IPS-18a (cell line): ENCODE data around the gene MSRB1.

Experiments
- H3K27ac ChIP-seq: one replicate; pipeline ENCODE4 v1.5.1; 2013; ENCODE audit warnings: low read length
- H3K27me3 ChIP-seq: one replicate; pipeline ENCODE4 v1.6.1; 2013; ENCODE audit warnings: mild to moderate bottlenecking, low read length; ENCODE audit not compliant: control insufficient read depth, insufficient read depth
- H3K36me3 ChIP-seq: one replicate; pipeline ENCODE4 v1.6.1; 2013; ENCODE audit warnings: low read depth, low read length; ENCODE audit not compliant: control insufficient read depth
- H3K4me1 ChIP-seq: one replicate; pipeline ENCODE4 v1.6.1; 2013; ENCODE audit warnings: low read depth, low read length; ENCODE audit not compliant: control insufficient read depth
- H3K4me3 ChIP-seq: one replicate; pipeline ENCODE4 v1.5.1; 2013; ENCODE audit warnings: low read length
- H3K9ac ChIP-seq: one replicate; pipeline ENCODE4 v1.6.1; 2013; ENCODE audit warnings: mild to moderate bottlenecking, low read length, moderate library complexity
- H3K9me3 ChIP-seq: one replicate; pipeline ENCODE4 v1.6.1; 2013; ENCODE audit warnings: low read depth, low read length; ENCODE audit not compliant: control insufficient read depth

Gene MSRB1

GRCh38 chr16:1895949-1896675, 46.9 kb downstream of the MSRB1 start:
- Histone ChIP-seq H3K27me3 (no peaks in the 10 kb centered on the region), H3K4me3 (no peak overlapping the region), H3K9me3 (no peaks in the 10 kb centered on the region), H3K4me1 (no peaks in the 10 kb centered on the region), H3K9ac (no peak overlapping the region), H3K27ac (no peak overlapping the region), H3K36me3 (no peaks in the 10 kb centered on the region)

DNA sequence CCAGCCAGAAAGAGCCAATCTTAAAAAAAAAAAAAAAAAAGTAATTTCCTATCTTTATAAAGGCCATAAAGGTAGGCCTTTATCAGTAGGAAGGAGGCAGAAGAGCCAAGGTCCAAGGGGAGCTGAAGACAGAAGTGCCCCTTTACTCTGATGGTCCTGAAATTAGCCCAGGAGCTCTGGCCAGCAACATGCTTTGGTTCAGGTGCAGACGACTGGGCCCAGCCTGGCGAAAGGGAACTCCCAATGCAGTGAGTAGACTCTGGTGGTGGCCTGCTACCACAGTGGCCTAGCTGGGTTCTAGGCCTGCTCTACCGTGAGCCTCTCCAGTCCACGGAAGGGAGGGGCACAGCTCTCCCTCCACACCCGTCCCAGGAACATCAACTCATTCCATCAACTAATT, 47.9 kb downstream of the MSRB1 start:
- Histone ChIP-seq H3K27ac (no peak overlapping the region), H3K27me3 (peaks cover 6% of the 10 kb centered on the region), H3K9me3 (no peaks in the 10 kb centered on the region), H3K9ac (no peak overlapping the region), H3K4me3 (no peak overlapping the region), H3K4me1 (no peaks in the 10 kb centered on the region), H3K36me3 (no peaks in the 10 kb centered on the region)

- Histone ChIP-seq H3K27ac (no peak overlapping the region), H3K36me3 (no peaks in the 10 kb centered on the region), H3K4me1 (no peaks in the 10 kb centered on the region), H3K9ac (no peak overlapping the region), H3K9me3 (no peaks in the 10 kb centered on the region), H3K4me3 (no peak overlapping the region), H3K27me3 (peaks cover 7% of the 10 kb centered on the region)
Observed at GRCh38 chr16:1890708-1891050, 52.3 kb downstream of the MSRB1 start.

DNA sequence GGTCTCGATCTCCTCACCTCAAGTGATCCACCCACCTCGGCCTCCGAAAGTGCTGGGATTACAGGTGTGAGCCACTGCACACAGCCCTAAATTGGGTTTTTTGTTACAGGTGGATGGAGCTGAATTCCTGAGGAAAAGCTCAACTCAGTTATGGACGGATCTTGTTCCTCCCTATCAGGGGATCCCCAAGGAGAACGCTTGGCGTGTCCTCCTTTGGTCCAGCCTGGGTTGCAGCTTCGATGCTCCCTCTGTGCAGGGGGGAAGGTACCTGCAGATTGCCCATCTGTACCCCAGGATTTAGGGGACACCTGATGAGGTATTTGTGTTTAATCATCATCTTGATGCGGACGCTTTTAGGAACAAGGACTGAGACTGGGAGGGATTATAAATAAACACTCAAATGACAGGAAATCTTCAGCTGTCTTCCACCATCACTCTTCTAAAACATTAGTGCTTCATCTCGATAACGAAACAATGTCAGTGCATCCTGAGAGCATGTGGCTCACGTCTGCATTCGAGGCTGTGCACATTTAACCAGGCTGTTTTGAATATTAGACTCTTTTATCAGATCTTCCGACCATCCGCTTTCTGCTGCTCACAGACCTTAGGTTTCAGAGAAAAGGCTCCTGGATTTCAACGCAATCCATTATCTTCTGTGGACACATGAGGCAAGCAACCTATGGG, 52.8 kb downstream of the MSRB1 start:
- H3K36me3 ChIP-seq: no peaks in the 10 kb centered on the region
- H3K9ac ChIP-seq: no peak overlapping the region
- H3K4me3 ChIP-seq: no peak overlapping the region
- no peaks in the 10 kb centered on the region for H3K4me1 ChIP-seq
- peaks cover 7% of the 10 kb centered on the region for H3K27me3 ChIP-seq
- H3K9me3 ChIP-seq: no peaks in the 10 kb centered on the region
- H3K27ac ChIP-seq: no peak overlapping the region
